PFSK-1 (cell line): ENCODE measurements around the gene MIB1.

Experiments
- REST ChIP-seq, 2 experiments: IDR thresholded peaks; 2 replicates each; pipeline versions ENCODE4 v1.6.1 to v1.8.0; 2011 to 2012; ENCODE audit warnings: low read depth in 2 of 2, low read length in 2 of 2, control low read depth in 1 of 2, inconsistent platforms in 1 of 2, mild to moderate bottlenecking in 1 of 2, moderate library complexity in 1 of 2; ENCODE audit not compliant: insufficient read depth in 1 of 2
- TAF1 ChIP-seq: IDR thresholded peaks from 2 replicates; pipeline ENCODE4 v1.6.1; 2012; ENCODE audit warnings: low read length, control low read depth, borderline replicate concordance; ENCODE audit not compliant: insufficient read depth

DNA sequence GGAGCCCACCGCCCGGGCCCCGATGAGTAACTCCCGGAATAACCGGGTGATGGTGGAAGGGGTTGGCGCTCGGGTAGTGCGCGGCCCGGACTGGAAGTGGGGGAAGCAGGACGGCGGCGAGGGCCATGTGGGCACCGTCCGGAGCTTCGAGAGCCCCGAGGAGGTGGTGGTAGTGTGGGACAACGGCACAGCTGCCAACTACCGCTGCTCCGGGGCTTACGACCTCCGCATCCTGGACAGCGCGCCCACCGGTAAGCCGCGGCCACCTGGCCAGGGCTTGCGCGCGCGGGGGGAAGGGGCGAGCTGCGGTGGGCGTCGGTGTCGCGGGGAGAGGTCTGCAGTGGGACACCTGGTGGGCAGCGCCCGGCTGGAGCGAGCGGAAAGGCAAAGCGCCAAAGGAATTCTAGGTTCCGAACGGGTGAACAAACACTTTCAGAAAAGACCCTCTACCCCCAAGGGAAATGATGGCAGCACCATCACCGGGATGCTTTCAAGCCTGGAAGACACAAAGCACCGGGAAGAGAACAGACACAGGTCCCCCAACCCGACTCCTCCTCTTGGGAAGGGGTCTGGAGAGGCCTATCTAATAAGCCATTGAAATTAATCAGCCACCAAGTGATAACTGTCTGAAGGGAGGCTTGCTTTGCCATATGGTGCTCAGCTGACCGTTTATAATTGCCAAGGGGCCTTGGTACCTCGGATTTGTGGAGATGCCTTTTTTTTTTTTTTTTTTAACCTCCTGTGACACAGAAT, 1.1 kb downstream of the MIB1 start:
- no peak for TF ChIP-seq REST (IDR thresholded peaks at IDR 0.05; ENCODE audit: insufficient read depth in 1 of 2, low read depth in 2 of 2, low read length in 2 of 2)
- no peak for TF ChIP-seq TAF1
